ENCODE results near the gene PGAP6. TPM values are rescaled to one million over a fixed set of nuclear protein-coding genes. Genes with fewer than 3 reads are reported as not detected.
"Not testable (repeated sequence)": the region's sequence is repeated elsewhere in the genome, so short reads cannot be mapped to it uniquely, and the experiment has no call there.

PGAP6 gene
- total RNA-seq, 1 experiment from 2014 or later, result 85.5 TPM

DNA sequence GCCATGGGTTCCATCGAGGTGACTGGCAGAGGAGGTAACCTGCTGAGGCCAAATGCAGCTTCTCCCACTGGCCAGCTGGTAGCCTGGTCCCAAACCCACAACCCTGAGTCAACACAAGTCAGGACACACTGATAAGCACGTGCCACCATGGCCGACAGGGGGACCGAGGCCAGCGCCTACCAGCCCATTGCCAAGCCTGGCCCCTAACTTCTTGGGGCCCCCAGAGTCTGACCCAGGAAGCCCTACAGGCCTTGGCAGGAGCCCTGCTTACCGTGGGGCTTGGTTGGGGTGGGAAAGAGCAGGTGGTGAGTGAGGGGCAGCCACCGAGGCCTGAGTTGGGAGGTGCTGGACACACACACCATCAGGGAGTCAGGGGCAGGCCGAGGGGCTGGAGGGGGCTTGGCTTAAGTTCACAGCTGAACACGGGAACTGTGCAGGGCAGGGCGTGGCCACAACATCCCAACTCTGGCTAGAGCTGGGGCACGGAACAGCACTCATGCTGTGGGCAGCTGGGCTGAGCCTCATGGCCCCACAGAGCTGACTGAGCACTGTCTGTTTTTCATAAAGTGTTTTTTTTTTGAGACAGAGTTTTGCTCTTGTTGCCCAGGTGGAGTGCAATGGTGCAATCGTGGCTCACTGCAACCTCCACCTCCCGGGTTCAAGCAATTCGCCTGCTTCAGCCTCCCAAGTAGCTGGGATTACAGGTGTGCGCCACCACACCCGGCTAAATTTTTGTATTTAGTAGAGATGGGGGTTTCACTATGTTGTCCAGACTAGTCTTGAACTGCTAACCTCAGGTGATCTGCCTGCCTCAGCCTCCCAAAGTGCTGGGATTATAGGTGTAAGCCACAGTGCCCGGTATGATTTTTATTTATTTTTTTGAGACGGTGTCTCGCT lies 16.9 kb downstream of the PGAP6 start:
- intact Hi-C loops (cut with micrococcal nuclease; ENCODE audit: unreplicated experiment), result no loop called here
- H3K36me3 Mint-ChIP-seq (ENCODE audit: insufficient read depth, unreplicated experiment), result peaks cover 45% of the 10 kb centered on the region
- peaks cover 2% of the 10 kb centered on the region; the same call in 1 of the 2 replicates for H3K36me3 ChIP-seq (ENCODE audit: control insufficient read depth, insufficient read depth, low read length)
- H3K9me3 Mint-ChIP-seq (ENCODE audit: unreplicated experiment), result no peaks in the 10 kb centered on the region
- no peaks in the 10 kb centered on the region for H3K9me3 ChIP-seq
- POLR2A ChIA-PET, result no interaction called here
- H3K4me1 ChIP-seq, result no peaks in the 10 kb centered on the region
- no peak overlapping the region for H3K27ac Mint-ChIP-seq (ENCODE audit: unreplicated experiment)
- CTCF ChIA-PET, result interaction anchor here (1.4 kb wide), 1 partner anchor 12 kb away, joined by 4 read pairs; the partner anchor contains the start of gene AXIN1
- H3K27me3 Mint-ChIP-seq (ENCODE audit: insufficient read depth, unreplicated experiment), result no peaks in the 10 kb centered on the region
- no peak for TF ChIP-seq CTCF (IDR thresholded peaks at IDR 0.05; ENCODE audit: insufficient read depth in 1 of 2, low read depth in 1 of 2, low read length in 1 of 2, severe bottlenecking in 1 of 2, unreplicated experiment in 1 of 2)
- H3K4me3 Mint-ChIP-seq (ENCODE audit: unreplicated experiment), result no peak overlapping the region
- no peak for DNase-seq
- H3K4me3 ChIP-seq (ENCODE audit: low read depth, low read length), result no peak overlapping the region
- no peaks in the 10 kb centered on the region for H3K27me3 ChIP-seq (replicated peaks; ENCODE audit: control insufficient read depth, insufficient read depth, low read length)
- no TSS peak for BruUV-seq (replicated peaks)
- no peaks in the 10 kb centered on the region for H3K4me1 Mint-ChIP-seq (ENCODE audit: low read depth, unreplicated experiment)

DNA sequence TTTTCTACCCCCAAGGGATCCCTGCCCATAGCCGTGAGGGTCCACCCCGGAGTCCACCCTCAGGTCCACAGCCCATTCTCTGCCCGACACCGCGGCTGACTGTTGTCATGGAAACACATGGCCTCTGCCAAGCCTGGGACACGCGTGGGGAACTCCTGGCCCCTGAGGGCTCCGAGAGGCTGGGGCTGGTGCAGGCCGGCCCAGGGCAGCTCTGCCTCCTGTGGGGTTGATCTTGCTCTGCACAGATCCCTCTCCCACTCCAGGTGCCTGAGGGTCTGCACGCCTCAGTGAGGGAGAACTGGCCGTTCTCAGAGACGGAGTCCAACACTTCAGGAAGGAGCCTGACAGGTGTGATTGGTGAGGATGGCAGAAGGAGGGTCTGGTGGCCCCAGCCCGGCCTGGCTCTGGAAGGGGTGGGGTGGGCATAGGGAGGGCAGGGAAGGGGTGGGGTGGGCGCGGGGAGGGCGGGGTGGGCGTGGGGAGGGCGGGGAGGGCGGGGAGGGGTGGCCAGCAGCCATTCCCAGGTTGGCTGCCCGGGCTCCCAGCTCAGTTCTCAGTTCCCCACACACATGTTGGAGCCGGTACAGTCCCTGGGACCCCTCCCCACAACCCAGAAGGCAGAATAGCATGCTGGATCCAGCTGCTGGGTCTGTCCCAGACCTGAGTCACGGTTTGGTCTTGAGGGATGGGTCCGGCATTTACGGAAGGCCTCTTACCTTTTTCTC lies 17.9 kb downstream of the PGAP6 start:
- Histone ChIP-seq H3K27me3 (replicated peaks; ENCODE audit: control insufficient read depth, insufficient read depth, low read length) (no peaks in the 10 kb centered on the region), H3K9me3 (no peaks in the 10 kb centered on the region), H3K36me3 (ENCODE audit: control insufficient read depth, insufficient read depth, low read length) (peaks cover 2% of the 10 kb centered on the region; the same call in 1 of the 2 replicates), H3K4me3 (ENCODE audit: low read depth, low read length) (no peak overlapping the region), H3K4me1 (no peaks in the 10 kb centered on the region)
- intact Hi-C loops (cut with micrococcal nuclease; ENCODE audit: unreplicated experiment), result no loop called here
- DNase-seq, result no peak
- no peaks in the 10 kb centered on the region for H3K27me3 Mint-ChIP-seq (ENCODE audit: insufficient read depth, unreplicated experiment)
- BruUV-seq (replicated peaks), result no TSS peak
- CTCF ChIA-PET, result interaction anchor here (0.6 to 1.4 kb wide), 2 partner anchors 11 to 51 kb away, joined by 3 to 4 read pairs; partner anchors contain the start of gene AXIN1
- no peak overlapping the region for H3K27ac Mint-ChIP-seq (ENCODE audit: unreplicated experiment)
- H3K36me3 Mint-ChIP-seq (ENCODE audit: insufficient read depth, unreplicated experiment), result peaks cover 36% of the 10 kb centered on the region
- no peaks in the 10 kb centered on the region for H3K4me1 Mint-ChIP-seq (ENCODE audit: low read depth, unreplicated experiment)
- H3K9me3 Mint-ChIP-seq (ENCODE audit: unreplicated experiment), result no peaks in the 10 kb centered on the region
- no peak for TF ChIP-seq CTCF (IDR thresholded peaks at IDR 0.05; ENCODE audit: insufficient read depth in 1 of 2, low read depth in 1 of 2, low read length in 1 of 2, severe bottlenecking in 1 of 2, unreplicated experiment in 1 of 2)
- H3K4me3 Mint-ChIP-seq (ENCODE audit: unreplicated experiment), result no peak overlapping the region
- POLR2A ChIA-PET, result interaction anchor here (0.6 kb wide), 1 partner anchor 324 kb away, joined by 10 read pairs; no protein-coding TSS in a partner anchor

DNA sequence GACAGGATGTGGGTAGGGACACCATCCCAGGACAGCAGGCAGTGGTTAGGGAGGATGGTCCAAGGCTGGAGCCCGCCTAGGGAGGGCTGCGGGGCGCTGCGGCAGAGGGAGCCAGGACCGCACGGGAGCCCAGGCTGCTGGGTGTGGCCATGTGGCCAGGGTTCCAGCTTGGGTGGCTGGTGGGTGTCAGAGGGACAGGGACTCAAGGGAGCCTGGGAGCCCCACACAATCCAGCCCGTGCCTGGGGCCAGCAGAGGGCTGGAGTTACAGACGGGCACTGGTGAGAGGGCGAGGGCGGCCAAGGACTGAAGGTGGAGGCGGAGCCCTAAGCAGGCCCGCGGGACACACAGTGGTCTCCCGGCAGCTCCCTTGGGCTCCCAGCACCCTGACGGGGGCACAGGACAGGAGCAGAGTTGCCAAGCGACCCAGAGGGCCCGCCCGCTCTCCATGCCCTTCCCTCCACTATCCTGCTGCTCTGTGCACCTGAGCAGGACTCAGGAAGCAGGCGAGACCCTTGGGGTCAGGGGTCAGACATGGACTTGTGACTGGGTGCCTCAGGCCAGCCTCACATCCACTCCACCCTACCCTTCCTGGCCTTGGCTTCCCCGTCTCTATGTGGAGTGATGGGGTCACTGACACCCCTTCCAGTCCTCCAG lies 18.5 kb downstream of the PGAP6 start:
- POLR2A ChIA-PET, result interaction anchor here (0.8 kb wide), 1 partner anchor 33 kb away, joined by 6 read pairs; no protein-coding TSS in a partner anchor
- TF ChIP-seq CTCF (IDR thresholded peaks at IDR 0.05; ENCODE audit: insufficient read depth in 1 of 2, low read depth in 1 of 2, low read length in 1 of 2, severe bottlenecking in 1 of 2, unreplicated experiment in 1 of 2), result no peak
- Mint-ChIP-seq H3K36me3 (ENCODE audit: insufficient read depth, unreplicated experiment) (peaks cover 31% of the 10 kb centered on the region), H3K27me3 (ENCODE audit: insufficient read depth, unreplicated experiment) (no peaks in the 10 kb centered on the region), H3K4me1 (ENCODE audit: low read depth, unreplicated experiment) (no peaks in the 10 kb centered on the region), H3K4me3 (ENCODE audit: unreplicated experiment) (no peak overlapping the region), H3K27ac (ENCODE audit: unreplicated experiment) (no peak overlapping the region), H3K9me3 (ENCODE audit: unreplicated experiment) (no peaks in the 10 kb centered on the region)
- no peak for DNase-seq
- Histone ChIP-seq H3K27me3 (replicated peaks; ENCODE audit: control insufficient read depth, insufficient read depth, low read length) (no peaks in the 10 kb centered on the region), H3K9me3 (no peaks in the 10 kb centered on the region), H3K36me3 (ENCODE audit: control insufficient read depth, insufficient read depth, low read length) (no peaks in the 10 kb centered on the region), H3K4me1 (no peaks in the 10 kb centered on the region), H3K4me3 (ENCODE audit: low read depth, low read length) (no peak overlapping the region)
- no TSS peak for BruUV-seq (replicated peaks)
- CTCF ChIA-PET, result interaction anchor here (2.0 kb wide), 2 partner anchors 10 to 256 kb away, joined by 9 to 19 read pairs; partner anchors contain the start of gene AXIN1
- intact Hi-C loops (cut with micrococcal nuclease; ENCODE audit: unreplicated experiment), result no loop called here

DNA sequence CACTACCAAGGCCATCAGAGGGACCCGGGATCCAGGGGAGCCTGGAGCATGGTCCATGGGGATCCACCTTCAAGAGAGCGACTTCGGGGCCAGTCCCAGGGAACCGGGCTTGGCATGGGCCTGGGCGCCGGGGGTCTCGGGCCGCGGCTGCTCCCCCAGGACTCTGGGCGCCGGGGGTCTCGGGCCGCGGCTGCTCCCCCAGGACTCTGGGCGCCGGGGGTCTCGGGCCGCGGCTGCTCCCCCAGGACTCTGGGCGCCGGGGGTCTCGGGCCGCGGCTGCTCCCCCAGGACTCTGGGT lies 19.1 kb downstream of the PGAP6 start:
- BruUV-seq (replicated peaks); H3K9me3 ChIP-seq; H3K27me3 Mint-ChIP-seq (ENCODE audit: insufficient read depth, unreplicated experiment); H3K27ac Mint-ChIP-seq (ENCODE audit: unreplicated experiment); H3K27me3 ChIP-seq (replicated peaks; ENCODE audit: control insufficient read depth, insufficient read depth, low read length); H3K4me3 Mint-ChIP-seq (ENCODE audit: unreplicated experiment); DNase-seq; H3K4me3 ChIP-seq (ENCODE audit: low read depth, low read length); H3K4me1 Mint-ChIP-seq (ENCODE audit: low read depth, unreplicated experiment); H3K4me1 ChIP-seq; H3K36me3 ChIP-seq (ENCODE audit: control insufficient read depth, insufficient read depth, low read length); H3K9me3 Mint-ChIP-seq (ENCODE audit: unreplicated experiment): not testable (repeated sequence)
- ChIA-PET CTCF (interaction anchor here (0.5 to 2.0 kb wide), 11 partner anchors 8 to 1778 kb away, joined by 3 to 19 read pairs (median 5); partner anchors contain the start of genes AXIN1 and MRPL28), POLR2A (interaction anchor here (0.8 kb wide), 1 partner anchor 32 kb away, joined by 6 read pairs; no protein-coding TSS in a partner anchor)
- intact Hi-C loops (cut with micrococcal nuclease; ENCODE audit: unreplicated experiment), result loop anchor here (1.0 kb wide), 2 partner anchors 59 to 255 kb away; no protein-coding TSS in a partner anchor
- peaks cover 25% of the 10 kb centered on the region for H3K36me3 Mint-ChIP-seq (ENCODE audit: insufficient read depth, unreplicated experiment)
